PC-3 (cell line): ENCODE measurements around the gene RMI2. TPM values are rescaled to one million over a fixed set of nuclear protein-coding genes. Genes with fewer than 3 reads are reported as not detected.
A peak's percentile ranks its signal among the peaks of the same experiment; 100 is the strongest.

ENCODE experiments used
- ATAC-seq: fragments of 200-7000 bp; cut with Tn5 transposase; 2 replicates; pipeline ENCODE4 v1.9.1; 2020; ENCODE audit warnings: mild to moderate bottlenecking, moderate library complexity
- BruUV-seq: library from RNA; stranded (reverse); fragments of 400-500 nt; replicated peaks from 2 replicates; lab custom pipeline; 2021; lab: Mats Ljungman, UMichigan
- CTCF ChIA-PET: fragments of 300-600 bp; sonication (Branson Sonifier 250); formaldehyde crosslinking; loops from one replicate; lab custom pipeline; 2022; ENCODE audit warnings: antibody characterized with exemption; lab: Charles Lee
- POLR2A ChIA-PET: fragments of 300-600 bp; sonication (Branson Sonifier 250); formaldehyde crosslinking; loops from one replicate; lab custom pipeline; 2022; ENCODE audit warnings: antibody characterized with exemption; ENCODE audit not compliant: unreplicated experiment; lab: Charles Lee
- DNase-seq: peaks from one replicate; pipeline ENCODE4 v3.0.0-alpha.2; 2015
- H2AFZ ChIP-seq: fragments of 300-600 bp; sonication (generic); 2 replicates; pipeline ENCODE4 v1.6.0; 2016; ENCODE audit warnings: antibody characterized with exemption, low read length
- H3F3A ChIP-seq: fragments of 300-600 bp; sonication (generic); one replicate; pipeline ENCODE4 v1.6.0; 2017; ENCODE audit warnings: antibody characterized with exemption, low read length, control low read depth, mild to moderate bottlenecking; ENCODE audit not compliant: unreplicated experiment
- H3K27ac ChIP-seq: fragments of 300-600 bp; sonication (generic); 2 replicates; pipeline ENCODE4 v1.5.1; 2016; ENCODE audit warnings: mild to moderate bottlenecking, low read length
- H3K27me3 ChIP-seq: fragments of 300-600 bp; sonication (generic); 2 replicates; pipeline ENCODE4 v1.6.1; 2016; ENCODE audit warnings: low read length, mixed read lengths
- H3K36me3 ChIP-seq: fragments of 300-600 bp; sonication (generic); 2 replicates; pipeline ENCODE4 v1.6.1; 2016; ENCODE audit warnings: low read depth, mixed run types, low read length, mixed read lengths
- H3K4me1 ChIP-seq: fragments of 300-600 bp; sonication (generic); 2 replicates; pipeline ENCODE4 v1.5.1; 2016; ENCODE audit warnings: low read length; ENCODE audit not compliant: insufficient read depth
- H3K4me2 ChIP-seq: fragments of 300-600 bp; sonication (generic); 2 replicates; pipeline ENCODE4 v1.6.0; 2016; ENCODE audit warnings: low read length
- H3K4me3 ChIP-seq: fragments of 300-600 bp; sonication (generic); 2 replicates; pipeline ENCODE4 v1.5.1; 2016; ENCODE audit warnings: mild to moderate bottlenecking, low read length, mixed read lengths
- H3K79me2 ChIP-seq: fragments of 300-600 bp; sonication (generic); 2 replicates; pipeline ENCODE4 v1.6.1; 2017; ENCODE audit warnings: low read length, mixed read lengths
- H3K9ac ChIP-seq: fragments of 300-600 bp; sonication (generic); 2 replicates; pipeline ENCODE4 v1.6.0; 2016; ENCODE audit warnings: mild to moderate bottlenecking, low read length
- H3K9me2 ChIP-seq: fragments of 300-600 bp; sonication (generic); replicated peaks from 2 replicates; pipeline ENCODE4 v1.6.1; 2016; ENCODE audit warnings: mixed run types, low read length, mixed read lengths
- H3K9me3 ChIP-seq: fragments of 300-600 bp; sonication (generic); 2 replicates; pipeline ENCODE4 v1.6.1; 2016; ENCODE audit warnings: low read length, mixed read lengths
- H4K20me1 ChIP-seq: fragments of 300-600 bp; sonication (generic); 2 replicates; pipeline ENCODE4 v1.6.1; 2016; ENCODE audit warnings: low read length, mixed read lengths
- CTCF ChIP-seq: fragments of 300-600 bp; sonication (generic); conservative IDR thresholded peaks from 2 replicates; pipeline ENCODE4 v1.5.1; 2017; ENCODE audit warnings: antibody characterized with exemption, low read depth, mild to moderate bottlenecking, low read length
- EZH2 ChIP-seq: fragments of 300-600 bp; sonication (generic); IDR thresholded peaks from one replicate; pipeline ENCODE4 v1.6.1; 2017; ENCODE audit warnings: antibody characterized with exemption, mild to moderate bottlenecking, low read length; ENCODE audit not compliant: unreplicated experiment
- EZH2phosphoT487 ChIP-seq: fragments of 300-600 bp; sonication (generic); IDR thresholded peaks from 2 replicates; pipeline ENCODE4 v1.6.1; 2018; ENCODE audit warnings: mild to moderate bottlenecking, antibody characterized with exemption, low read length, borderline replicate concordance
- intact Hi-C: fragments of 100-400 bp; cut with micrococcal nuclease; formaldehyde crosslinking; loops from 2 replicates; pipeline ENCODE4 v1.9.0; 2023
- total RNA-seq: library from RNA; depleted of rRNA; stranded (reverse); fragments of >200 nt; gene quantifications from 2 replicates; pipeline ENCODE4 v1.2.3, GENCODE V29; 2014

The RMI2 gene
- total RNA-seq, 1 experiment from 2014 or later, result 10.9 TPM

GRCh38 chr16:11331967-11332366 is 13.3 kb upstream of the RMI2 start:
- H3K79me2 ChIP-seq, result no peaks in the 10 kb centered on the region
- H3K4me3 ChIP-seq, result no peak overlapping the region
- CTCF ChIA-PET, result no interaction called here
- intact Hi-C loops, result no loop called here
- POLR2A ChIA-PET, result no interaction called here
- no peak overlapping the region for H2AFZ ChIP-seq
- DNase-seq (no peak), ATAC-seq (no peak)
- BruUV-seq, result no TSS peak
- no peaks in the 10 kb centered on the region for H3K9me2 ChIP-seq
- no peak for TF ChIP-seq CTCF
- no peak for TF ChIP-seq EZH2phosphoT487
- TF ChIP-seq EZH2, result no peak
- H3F3A ChIP-seq, result no peaks in the 10 kb centered on the region
- H4K20me1 ChIP-seq, result no peaks in the 10 kb centered on the region
- no peak overlapping the region for H3K27ac ChIP-seq
- H3K9ac ChIP-seq, result no peak overlapping the region
- H3K4me1 ChIP-seq, result peaks cover 30% of the 10 kb centered on the region
- H3K27me3 ChIP-seq, result no peaks in the 10 kb centered on the region
- no peaks in the 10 kb centered on the region for H3K9me3 ChIP-seq
- H3K4me2 ChIP-seq, result no peak overlapping the region
- no peaks in the 10 kb centered on the region for H3K36me3 ChIP-seq

GRCh38 chr16:11333010-11333409 is 12.2 kb upstream of the RMI2 start:
- no peaks in the 10 kb centered on the region for H3F3A ChIP-seq
- no peak overlapping the region for H3K4me3 ChIP-seq
- H3K79me2 ChIP-seq, result no peaks in the 10 kb centered on the region
- POLR2A ChIA-PET, result no interaction called here
- no peak for TF ChIP-seq EZH2
- no peak for TF ChIP-seq EZH2phosphoT487
- no peak for TF ChIP-seq CTCF
- peak overlapping the region; percentile 67 for H3K9ac ChIP-seq
- peak overlapping the region; percentile 37 for H3K4me2 ChIP-seq
- ATAC-seq (no peak), DNase-seq (no peak)
- intact Hi-C loops, result no loop called here
- H3K27ac ChIP-seq, result peak overlapping the region; percentile 87
- H2AFZ ChIP-seq, result no peak overlapping the region
- no peaks in the 10 kb centered on the region for H3K9me3 ChIP-seq
- CTCF ChIA-PET, result no interaction called here
- H3K9me2 ChIP-seq, result no peaks in the 10 kb centered on the region
- H3K27me3 ChIP-seq, result no peaks in the 10 kb centered on the region
- H4K20me1 ChIP-seq, result no peaks in the 10 kb centered on the region
- H3K4me1 ChIP-seq, result peaks cover 29% of the 10 kb centered on the region
- no peaks in the 10 kb centered on the region for H3K36me3 ChIP-seq
- BruUV-seq, result no TSS peak

GRCh38 chr16:11333702-11334101 is 11.6 kb upstream of the RMI2 start:
- BruUV-seq, result no TSS peak
- POLR2A ChIA-PET, result no interaction called here
- CTCF ChIA-PET, result no interaction called here

More at GRCh38 chr16:11333702-11334101, 11.6 kb upstream of the RMI2 start:
- TF ChIP-seq CTCF (no peak), EZH2phosphoT487 (no peak), EZH2 (no peak)
- H3K9me2 ChIP-seq, result no peaks in the 10 kb centered on the region
- H3K9me3 ChIP-seq, result no peaks in the 10 kb centered on the region
- ATAC-seq (peak; percentile 72), DNase-seq (peak; percentile 74)
- no peaks in the 10 kb centered on the region for H3K36me3 ChIP-seq
- H3F3A ChIP-seq, result no peaks in the 10 kb centered on the region
- peak overlapping the region; percentile 38 for H3K4me2 ChIP-seq
- H2AFZ ChIP-seq, result no peak overlapping the region
- no peaks in the 10 kb centered on the region for H3K27me3 ChIP-seq
- H3K79me2 ChIP-seq, result no peaks in the 10 kb centered on the region
- peaks cover 22% of the 10 kb centered on the region for H3K4me1 ChIP-seq
- intact Hi-C loops, result no loop called here
- peak overlapping the region; percentile 87 for H3K27ac ChIP-seq
- H3K4me3 ChIP-seq, result no peak overlapping the region
- peak overlapping the region; percentile 67 for H3K9ac ChIP-seq
- no peaks in the 10 kb centered on the region for H4K20me1 ChIP-seq
